ENCODE measurements around the gene ARMC9.

Gene ARMC9

GRCh38 chr2:231204581-231204980 lies 6.2 kb downstream of the ARMC9 start:
- DNase-seq: no peak

GRCh38 chr2:231207734-231208133 lies 9.3 kb downstream of the ARMC9 start:
- no peak for DNase-seq

GRCh38 chr2:231210782-231211181 lies 12.4 kb downstream of the ARMC9 start:
- DNase-seq: no peak

GRCh38 chr2:231211486-231211885 lies 13.1 kb downstream of the ARMC9 start:
- no peak for DNase-seq

GRCh38 chr2:231212329-231212845 lies 14.0 kb downstream of the ARMC9 start:
- DNase-seq: no peak

GRCh38 chr2:231213931-231214642 lies 15.7 kb downstream of the ARMC9 start:
- DNase-seq: no peak

- DNase-seq: no peak
These were observed 19.9 kb downstream of the ARMC9 start for GRCh38 chr2:231218366-231218765.

GRCh38 chr2:231219289-231219688 lies 20.9 kb downstream of the ARMC9 start:
- no peak for DNase-seq

- no peak for DNase-seq
These were observed 23.3 kb downstream of the ARMC9 start for GRCh38 chr2:231221761-231222160.

GRCh38 chr2:231222318-231223000 lies 24.0 kb downstream of the ARMC9 start:
- no peak for DNase-seq

GRCh38 chr2:231223001-231223375 lies 24.6 kb downstream of the ARMC9 start:
- no peak for DNase-seq

GRCh38 chr2:231223458-231223976 lies 25.1 kb downstream of the ARMC9 start:
- DNase-seq: no peak

- peak; percentile 33 to 65 for DNase-seq
These were observed 29.1 kb downstream of the ARMC9 start for GRCh38 chr2:231227310-231228162.

GRCh38 chr2:231228223-231228622 lies 29.8 kb downstream of the ARMC9 start:
- no peak for DNase-seq

GRCh38 chr2:231228974-231229529 lies 30.6 kb downstream of the ARMC9 start:
- no peak for DNase-seq

- no peak for DNase-seq
These were observed 36.8 kb downstream of the ARMC9 start for GRCh38 chr2:231235217-231235616.

- no peak for DNase-seq
These were observed 40.3 kb downstream of the ARMC9 start for GRCh38 chr2:231238689-231239088.

GRCh38 chr2:231239751-231240150 lies 41.3 kb downstream of the ARMC9 start:
- no peak for DNase-seq

- no peak for DNase-seq
These were observed 43.5 kb downstream of the ARMC9 start for GRCh38 chr2:231241755-231242507.

GRCh38 chr2:231243866-231244265 lies 45.4 kb downstream of the ARMC9 start:
- DNase-seq: no peak

GRCh38 chr2:231244382-231245248 lies 46.2 kb downstream of the ARMC9 start:
- no peak for DNase-seq
